ENCODE measurements around the gene VWA5B1. TPM values are rescaled to one million over a fixed set of nuclear protein-coding genes. Genes with fewer than 3 reads are reported as not detected.

Gene VWA5B1
- total and polyA plus RNA-seq, 2 of the 8 experiments (the other 6 are each of a cell fraction or from before 2014, with no cell fraction given): 0.54 to 2.3 TPM

- TF ChIP-seq SRF (IDR thresholded peaks at IDR 0.05; ENCODE audit: low read depth, low read length) (no peak), BACH1 (IDR thresholded peaks at IDR 0.05; ENCODE audit: low read length) (no peak), RBBP5 (IDR thresholded peaks at IDR 0.05; ENCODE audit: borderline replicate concordance, low read depth, low read length) (no peak)
Observed at GRCh38 chr1:20321573-20321972, 30.9 kb downstream of the VWA5B1 start (continued).

Measured in H1 (cell line).